Measurements from ENCODE around the gene KCNN4. TPM values are rescaled to one million over a fixed set of nuclear protein-coding genes. Genes with fewer than 3 reads are reported as not detected.

KCNN4 gene
- total RNA-seq, 1 experiment from 2014 or later, result 0.26 TPM

DNA sequence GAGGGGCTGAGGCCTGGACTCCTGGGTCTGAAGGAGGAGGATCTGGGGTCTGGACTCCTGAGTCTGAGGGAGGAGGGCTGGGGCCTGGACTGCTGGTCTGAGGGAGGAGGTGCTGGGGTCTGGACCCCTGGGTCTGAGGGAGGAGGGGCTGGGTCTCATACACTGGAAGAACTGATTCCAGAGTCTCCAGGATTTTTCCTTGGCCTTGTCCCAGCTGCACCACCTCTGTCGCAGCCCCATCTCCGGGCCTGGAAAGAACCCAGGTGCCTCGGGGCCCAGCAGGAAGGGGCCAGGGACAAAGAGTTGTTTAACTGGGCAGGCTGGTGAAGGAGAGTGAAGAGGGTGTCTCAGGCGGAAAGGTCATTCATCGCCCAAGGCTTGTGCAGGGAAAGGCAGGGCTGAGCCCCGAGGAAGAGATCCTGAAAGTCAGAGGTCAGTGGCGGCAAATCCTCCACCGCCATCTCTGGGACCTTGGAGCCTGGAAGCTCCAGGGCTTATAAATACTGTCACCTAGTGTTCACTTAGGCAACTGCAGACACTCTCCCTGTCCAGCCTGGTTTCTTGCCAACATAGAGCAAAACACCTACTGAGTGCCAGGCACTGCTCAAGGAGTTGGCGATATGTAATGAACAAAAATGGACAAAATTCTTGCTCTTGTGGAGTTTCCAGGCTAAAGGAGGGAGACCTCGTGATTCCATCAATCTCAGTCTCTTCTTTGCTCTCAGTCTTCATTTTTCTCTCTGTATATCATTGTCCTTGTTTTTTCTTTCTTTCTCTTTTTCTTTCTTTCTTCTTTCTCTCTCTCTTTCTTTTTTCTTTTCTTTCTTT is 4.4 kb upstream of the KCNN4 start:
- H3K4me2 ChIP-seq (ENCODE audit: insufficient read depth, insufficient read length, low read length), result no peak overlapping the region
- no peak overlapping the region for H3K4ac ChIP-seq (ENCODE audit: low read depth, low read length)
- H3K27me3 ChIP-seq (ENCODE audit: insufficient read depth, low read length), result no peaks in the 10 kb centered on the region
- H3K14ac ChIP-seq (ENCODE audit: insufficient read depth, low read length), result no peak overlapping the region
- H3K23me2 ChIP-seq (ENCODE audit: insufficient read length, low read depth, low read length, poor library complexity, severe bottlenecking), result no peaks in the 10 kb centered on the region
- H3K9me3 Mint-ChIP-seq, result no peaks in the 10 kb centered on the region; a peak in 1 of 5 replicates
- H3K79me2 ChIP-seq (ENCODE audit: insufficient read depth, low read length), result no peaks in the 10 kb centered on the region
- H3K27ac ChIP-seq (ENCODE audit: insufficient read length, low read depth, low read length), result no peak overlapping the region
- H2AFZ ChIP-seq (ENCODE audit: low read length), result no peak overlapping the region
- H3K36me3 Mint-ChIP-seq (ENCODE audit: insufficient read depth in 1 of 3, low read depth in 3 of 3), result no peaks in the 10 kb centered on the region; a peak in 1 of 7 replicates
- no peak overlapping the region for H2AK5ac ChIP-seq (ENCODE audit: insufficient read length, low read length)
- H3K9ac ChIP-seq (ENCODE audit: extremely low read depth, insufficient read length, low read length), result no peak overlapping the region
- H3K79me1 ChIP-seq (ENCODE audit: insufficient read depth, low read depth, low read length, poor library complexity, severe bottlenecking), result no peaks in the 10 kb centered on the region
- peak overlapping the region in 1 of 2 experiments; percentile 45; a peak in 2 of 5 replicates for H3K4me3 Mint-ChIP-seq
- no peak overlapping the region for H3T11ph ChIP-seq (ENCODE audit: low read length)
- TF ChIP-seq, protein P1, sequence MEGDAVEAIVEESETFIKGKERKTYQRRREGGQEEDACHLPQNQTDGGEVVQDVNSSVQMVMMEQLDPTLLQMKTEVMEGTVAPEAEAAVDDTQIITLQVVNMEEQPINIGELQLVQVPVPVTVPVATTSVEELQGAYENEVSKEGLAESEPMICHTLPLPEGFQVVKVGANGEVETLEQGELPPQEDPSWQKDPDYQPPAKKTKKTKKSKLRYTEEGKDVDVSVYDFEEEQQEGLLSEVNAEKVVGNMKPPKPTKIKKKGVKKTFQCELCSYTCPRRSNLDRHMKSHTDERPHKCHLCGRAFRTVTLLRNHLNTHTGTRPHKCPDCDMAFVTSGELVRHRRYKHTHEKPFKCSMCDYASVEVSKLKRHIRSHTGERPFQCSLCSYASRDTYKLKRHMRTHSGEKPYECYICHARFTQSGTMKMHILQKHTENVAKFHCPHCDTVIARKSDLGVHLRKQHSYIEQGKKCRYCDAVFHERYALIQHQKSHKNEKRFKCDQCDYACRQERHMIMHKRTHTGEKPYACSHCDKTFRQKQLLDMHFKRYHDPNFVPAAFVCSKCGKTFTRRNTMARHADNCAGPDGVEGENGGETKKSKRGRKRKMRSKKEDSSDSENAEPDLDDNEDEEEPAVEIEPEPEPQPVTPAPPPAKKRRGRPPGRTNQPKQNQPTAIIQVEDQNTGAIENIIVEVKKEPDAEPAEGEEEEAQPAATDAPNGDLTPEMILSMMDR (conservative IDR thresholded peaks at IDR 0.05), result peak; percentile 97
- no peaks in the 10 kb centered on the region for H3K4me1 ChIP-seq (ENCODE audit: insufficient read depth, low read length)
- H3K18ac ChIP-seq (ENCODE audit: insufficient read length, low read depth, low read length), result no peak overlapping the region
- no peak overlapping the region for H3K56ac ChIP-seq (ENCODE audit: insufficient read length, low read depth, low read length)
- H3K4me1 Mint-ChIP-seq, result peaks cover 5 to 7% of the 10 kb centered on the region in 2 experiments
- no peak overlapping the region for H3K23ac ChIP-seq (ENCODE audit: insufficient read length, low read depth, low read length)
- H2BK20ac ChIP-seq (ENCODE audit: low read depth, low read length, poor library complexity, severe bottlenecking), result no peak overlapping the region
- no peak overlapping the region for H2BK120ac ChIP-seq (ENCODE audit: low read depth, low read length, poor library complexity, severe bottlenecking)
- H4K91ac ChIP-seq (ENCODE audit: insufficient read length, low read depth, low read length), result no peak overlapping the region
- H2BK12ac ChIP-seq (ENCODE audit: insufficient read length, low read depth, low read length), result no peak overlapping the region
- H3K9me3 ChIP-seq (ENCODE audit: control insufficient read depth, low read depth, low read length), result no peaks in the 10 kb centered on the region
- H2BK5ac ChIP-seq (ENCODE audit: insufficient read length, low read length), result no peak overlapping the region
- no peaks in the 10 kb centered on the region for H4K20me1 ChIP-seq (ENCODE audit: control insufficient read depth, insufficient read depth, insufficient read length)
- no peak overlapping the region for H4K5ac ChIP-seq (ENCODE audit: insufficient read length, low read depth, low read length)
- DNase-seq, result peak; percentile 73
- H3K27me3 Mint-ChIP-seq (ENCODE audit: low read depth), result peaks cover 12% of the 10 kb centered on the region; the same call in 1 of the 2 replicates
- no CpG with 5 or more reads among the region's 10 CpGs for WGBS (ENCODE audit: extremely low coverage, insufficient read length, low lambda C conversion rate)
- no peak overlapping the region for H4K8ac ChIP-seq (replicated peaks; ENCODE audit: insufficient read length, low read depth, low read length)
- H3K27ac Mint-ChIP-seq, result no peak overlapping the region; a peak in 1 of 7 replicates
- H2BK15ac ChIP-seq (ENCODE audit: low read depth, low read length), result no peak overlapping the region
